ENCODE measurements around the gene KCTD17. TPM values are rescaled to one million over a fixed set of nuclear protein-coding genes. Genes with fewer than 3 reads are reported as not detected.

KCTD17 gene
- total and polyA plus RNA-seq, 2 donors (not counting 1 experiment from before 2014, with no cell fraction given): 10.6 to 19.3 TPM

GRCh38 chr22:37033605-37034430 is 17.7 kb upstream of the KCTD17 start:
- no peaks in the 10 kb centered on the region for H3K27me3 ChIP-seq (ENCODE audit: control insufficient read depth, insufficient read depth, low read length)
- H3K4me3 ChIP-seq (replicated peaks in 1 of 4; ENCODE audit: control extremely low read depth in 1 of 4, insufficient read depth in 1 of 4, low read depth in 3 of 4, low read length in 4 of 4): no peak overlapping the region
- no peak for TF ChIP-seq EZH2 (IDR thresholded peaks at IDR 0.05; ENCODE audit: low read length, missing control alignments)
- TF ChIP-seq CTCF (conservative IDR thresholded peaks at IDR 0.05 in 1 of 2, IDR thresholded peaks at IDR 0.05 in 1 of 2; ENCODE audit: low read depth in 1 of 2, low read length in 2 of 2): no peak
- DNase-seq (ENCODE audit: low read depth in 2 of 2): no peak
- no peak overlapping the region for H3K27ac ChIP-seq (ENCODE audit: insufficient read depth, low read length)
- H2AFZ ChIP-seq (ENCODE audit: low read length): no peak overlapping the region
- H4K20me1 ChIP-seq (ENCODE audit: control insufficient read depth, extremely low read depth, insufficient read depth, low read length): no peaks in the 10 kb centered on the region
- no peaks in the 10 kb centered on the region for H3K9me3 ChIP-seq (ENCODE audit: control insufficient read depth, insufficient read depth, low read depth, low read length)
- no peaks in the 10 kb centered on the region for H3K79me2 ChIP-seq (ENCODE audit: control insufficient read depth, insufficient read depth, low read length)
- no peaks in the 10 kb centered on the region for H3K4me1 ChIP-seq (ENCODE audit: control insufficient read depth, extremely low read depth, insufficient read depth, low read length)
- H3K9ac ChIP-seq (ENCODE audit: insufficient read depth, low read length): no peak overlapping the region
- H3K4me2 ChIP-seq (ENCODE audit: extremely low read depth, insufficient read depth, low read length): no peak overlapping the region
- peaks cover 6% of the 10 kb centered on the region for H3K36me3 ChIP-seq (ENCODE audit: control insufficient read depth, insufficient read depth, low read length)

GRCh38 chr22:37036655-37037377 is 14.7 kb upstream of the KCTD17 start:
- no peaks in the 10 kb centered on the region for H3K4me1 ChIP-seq (ENCODE audit: control insufficient read depth, extremely low read depth, insufficient read depth, low read length)
- H3K36me3 ChIP-seq (ENCODE audit: control insufficient read depth, insufficient read depth, low read length): no peaks in the 10 kb centered on the region
- H3K27ac ChIP-seq (ENCODE audit: insufficient read depth, low read length): no peak overlapping the region
- DNase-seq (ENCODE audit: low read depth in 2 of 2): no peak
- no peaks in the 10 kb centered on the region for H3K9me3 ChIP-seq (ENCODE audit: control insufficient read depth, insufficient read depth, low read depth, low read length)
- no peak overlapping the region for H3K4me3 ChIP-seq (replicated peaks in 1 of 4; ENCODE audit: control extremely low read depth in 1 of 4, insufficient read depth in 1 of 4, low read depth in 3 of 4, low read length in 4 of 4)
- no peaks in the 10 kb centered on the region for H4K20me1 ChIP-seq (ENCODE audit: control insufficient read depth, extremely low read depth, insufficient read depth, low read length)
- no peaks in the 10 kb centered on the region for H3K79me2 ChIP-seq (ENCODE audit: control insufficient read depth, insufficient read depth, low read length)
- no peak overlapping the region for H3K4me2 ChIP-seq (ENCODE audit: extremely low read depth, insufficient read depth, low read length)
- no peak overlapping the region for H3K9ac ChIP-seq (ENCODE audit: insufficient read depth, low read length)
- TF ChIP-seq EZH2 (IDR thresholded peaks at IDR 0.05; ENCODE audit: low read length, missing control alignments) (no peak), CTCF (conservative IDR thresholded peaks at IDR 0.05 in 1 of 2, IDR thresholded peaks at IDR 0.05 in 1 of 2; ENCODE audit: low read depth in 1 of 2, low read length in 2 of 2) (no peak)
- no peak overlapping the region for H2AFZ ChIP-seq (ENCODE audit: low read length)
- H3K27me3 ChIP-seq (ENCODE audit: control insufficient read depth, insufficient read depth, low read length): no peaks in the 10 kb centered on the region

- no peak for DNase-seq (ENCODE audit: low read depth in 2 of 2)
- Histone ChIP-seq H3K4me2 (ENCODE audit: extremely low read depth, insufficient read depth, low read length) (no peak overlapping the region), H2AFZ (ENCODE audit: low read length) (no peak overlapping the region), H3K27ac (ENCODE audit: insufficient read depth, low read length) (no peak overlapping the region), H3K4me1 (ENCODE audit: control insufficient read depth, extremely low read depth, insufficient read depth, low read length) (no peaks in the 10 kb centered on the region), H3K79me2 (ENCODE audit: control insufficient read depth, insufficient read depth, low read length) (no peaks in the 10 kb centered on the region), H3K9ac (ENCODE audit: insufficient read depth, low read length) (no peak overlapping the region), H3K4me3 (replicated peaks in 1 of 4; ENCODE audit: control extremely low read depth in 1 of 4, insufficient read depth in 1 of 4, low read depth in 3 of 4, low read length in 4 of 4) (no peak overlapping the region), H3K27me3 (ENCODE audit: control insufficient read depth, insufficient read depth, low read length) (no peaks in the 10 kb centered on the region), H4K20me1 (ENCODE audit: control insufficient read depth, extremely low read depth, insufficient read depth, low read length) (no peaks in the 10 kb centered on the region), H3K36me3 (ENCODE audit: control insufficient read depth, insufficient read depth, low read length) (no peaks in the 10 kb centered on the region), H3K9me3 (ENCODE audit: control insufficient read depth, insufficient read depth, low read depth, low read length) (no peaks in the 10 kb centered on the region)
- no peak for TF ChIP-seq CTCF (conservative IDR thresholded peaks at IDR 0.05 in 1 of 2, IDR thresholded peaks at IDR 0.05 in 1 of 2; ENCODE audit: low read depth in 1 of 2, low read length in 2 of 2)
- no peak for TF ChIP-seq EZH2 (IDR thresholded peaks at IDR 0.05; ENCODE audit: low read length, missing control alignments)
These were observed 13.9 kb upstream of the KCTD17 start for GRCh38 chr22:37037669-37038068.
